ENCODE data around the gene FRMD4A. TPM values are rescaled to one million over a fixed set of nuclear protein-coding genes. Genes with fewer than 3 reads are reported as not detected.

FRMD4A gene
- total and polyA plus RNA-seq, 5 donors from 2014 or later = 0.34 to 2.4 (median 0.54) TPM

DNA sequence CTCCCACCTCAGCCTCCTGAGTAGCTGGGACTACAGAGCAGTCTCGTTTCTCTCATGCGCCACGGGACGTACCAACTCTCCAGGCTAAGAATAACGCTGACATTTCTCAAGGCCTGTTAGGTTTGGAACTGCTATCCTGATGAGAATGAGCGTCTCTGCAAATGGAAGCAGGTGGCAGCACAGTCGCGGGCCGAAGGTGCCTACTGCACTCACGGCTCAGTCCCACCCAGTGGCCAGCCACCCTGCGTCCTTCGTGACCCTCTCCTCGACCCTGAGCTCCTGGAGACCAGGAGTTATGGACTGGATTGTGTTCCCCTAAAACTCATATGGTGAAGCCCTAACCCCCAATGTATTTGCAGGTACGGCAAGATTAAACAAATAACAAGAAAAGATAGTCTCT lies 469.8 kb downstream of the FRMD4A start:
- H3K36me3 ChIP-seq (ENCODE audit: control insufficient read depth, insufficient read depth, low read length) = no peaks in the 10 kb centered on the region
- Mint-ChIP-seq H3K27me3 (peaks cover 4% of the 10 kb centered on the region), H3K9me3 (no peaks in the 10 kb centered on the region), H3K4me3 (no peak overlapping the region), H3K36me3 (no peaks in the 10 kb centered on the region), H3K4me1 (peaks cover 0 to 27% (median 4%) of the 10 kb centered on the region in 4 donors), H3K27ac (peak overlapping the region in 1 of 3 donors; percentile 1)
- H3K4me3 ChIP-seq (ENCODE audit: low read depth, low read length) = no peak overlapping the region
- no peaks in the 10 kb centered on the region for H3K27me3 ChIP-seq (ENCODE audit: control insufficient read depth, insufficient read depth, low read length)
- DNase-seq (no peak), ATAC-seq (ENCODE audit: low read depth in 2 of 2) (no peak)
- no peak overlapping the region for H3K27ac ChIP-seq (ENCODE audit: insufficient read depth, low read length, poor library complexity, severe bottlenecking)
- no peaks in the 10 kb centered on the region for H3K9me3 ChIP-seq (ENCODE audit: control insufficient read depth in 2 of 2, low read length in 2 of 2)
- H3K4me1 ChIP-seq (ENCODE audit: control insufficient read depth, insufficient read depth, low read length, poor library complexity, severe bottlenecking) = no peaks in the 10 kb centered on the region

DNA sequence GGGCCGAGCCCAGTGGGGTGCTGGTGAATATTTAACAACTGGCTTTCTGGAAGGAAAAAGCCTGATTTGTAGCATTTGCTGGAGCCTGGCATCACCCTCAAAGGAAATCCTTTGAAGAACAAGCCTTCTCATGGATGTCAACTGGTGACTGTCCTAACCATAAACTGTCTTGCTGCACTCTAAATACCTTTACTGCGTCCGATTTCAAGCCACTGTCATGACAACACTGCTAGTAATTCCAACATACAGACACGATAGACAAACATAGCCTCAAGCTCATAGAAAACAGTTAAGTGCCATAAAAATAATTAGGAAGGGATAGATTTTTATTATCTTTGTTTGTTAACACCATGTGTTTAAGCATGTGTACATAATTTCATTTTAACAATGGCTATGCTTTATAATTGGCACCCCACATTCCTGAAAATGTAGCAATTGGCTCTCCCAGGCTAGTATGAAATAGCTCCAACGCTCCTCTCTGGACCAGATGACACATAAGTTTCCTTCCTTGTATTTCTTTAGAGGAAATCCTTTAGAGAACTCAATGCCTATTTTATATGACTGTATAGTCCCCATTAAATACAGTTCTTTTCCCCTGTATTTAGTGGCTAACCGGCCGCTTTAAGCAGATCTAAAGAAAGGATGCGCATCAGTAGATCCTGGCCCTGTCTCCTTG lies 470.6 kb downstream of the FRMD4A start:
- Mint-ChIP-seq H3K27me3 (peaks cover 4% of the 10 kb centered on the region), H3K27ac (no peak overlapping the region), H3K4me1 (peaks cover 0 to 27% (median 4%) of the 10 kb centered on the region in 4 donors), H3K9me3 (no peaks in the 10 kb centered on the region), H3K4me3 (no peak overlapping the region), H3K36me3 (no peaks in the 10 kb centered on the region)
- Histone ChIP-seq H3K27ac (ENCODE audit: insufficient read depth, low read length, poor library complexity, severe bottlenecking) (no peak overlapping the region), H3K36me3 (ENCODE audit: control insufficient read depth, insufficient read depth, low read length) (no peaks in the 10 kb centered on the region), H3K4me1 (ENCODE audit: control insufficient read depth, insufficient read depth, low read length, poor library complexity, severe bottlenecking) (no peaks in the 10 kb centered on the region), H3K4me3 (ENCODE audit: low read depth, low read length) (no peak overlapping the region), H3K27me3 (ENCODE audit: control insufficient read depth, insufficient read depth, low read length) (no peaks in the 10 kb centered on the region), H3K9me3 (ENCODE audit: control insufficient read depth in 2 of 2, low read length in 2 of 2) (no peaks in the 10 kb centered on the region)
- no peak for ATAC-seq (ENCODE audit: low read depth in 2 of 2)
- no peak for DNase-seq

DNA sequence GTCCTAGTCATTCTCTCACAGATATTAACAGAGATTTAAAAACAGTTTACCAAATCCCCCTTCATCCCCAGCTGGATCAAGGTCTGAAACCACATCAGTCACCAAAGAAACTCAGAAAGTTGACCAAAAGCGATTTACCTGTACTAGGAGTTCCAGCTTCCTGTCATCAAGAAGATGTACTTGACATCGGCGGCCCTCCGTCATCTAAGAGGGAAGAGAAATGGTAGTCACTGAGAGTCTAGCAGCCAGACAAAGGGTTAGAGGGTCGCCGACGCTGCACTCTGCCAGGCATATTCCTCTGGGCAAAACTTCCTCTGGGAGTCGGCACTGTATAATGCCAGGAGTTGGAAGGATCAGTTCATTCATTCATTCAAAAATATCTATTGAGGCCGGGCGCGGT lies 472.0 kb downstream of the FRMD4A start:
- Mint-ChIP-seq H3K4me3 (no peak overlapping the region), H3K36me3 (no peaks in the 10 kb centered on the region), H3K27ac (no peak overlapping the region), H3K9me3 (no peaks in the 10 kb centered on the region), H3K4me1 (peaks cover 0 to 19% (median 5%) of the 10 kb centered on the region in 4 donors), H3K27me3 (peaks cover 4% of the 10 kb centered on the region)
- Histone ChIP-seq H3K27ac (ENCODE audit: insufficient read depth, low read length, poor library complexity, severe bottlenecking) (no peak overlapping the region), H3K4me3 (ENCODE audit: low read depth, low read length) (no peak overlapping the region), H3K36me3 (ENCODE audit: control insufficient read depth, insufficient read depth, low read length) (no peaks in the 10 kb centered on the region), H3K4me1 (ENCODE audit: control insufficient read depth, insufficient read depth, low read length, poor library complexity, severe bottlenecking) (no peaks in the 10 kb centered on the region), H3K27me3 (ENCODE audit: control insufficient read depth, insufficient read depth, low read length) (no peaks in the 10 kb centered on the region), H3K9me3 (ENCODE audit: control insufficient read depth in 2 of 2, low read length in 2 of 2) (no peaks in the 10 kb centered on the region)
- ATAC-seq (ENCODE audit: low read depth in 2 of 2) (no peak), DNase-seq (no peak)

DNA sequence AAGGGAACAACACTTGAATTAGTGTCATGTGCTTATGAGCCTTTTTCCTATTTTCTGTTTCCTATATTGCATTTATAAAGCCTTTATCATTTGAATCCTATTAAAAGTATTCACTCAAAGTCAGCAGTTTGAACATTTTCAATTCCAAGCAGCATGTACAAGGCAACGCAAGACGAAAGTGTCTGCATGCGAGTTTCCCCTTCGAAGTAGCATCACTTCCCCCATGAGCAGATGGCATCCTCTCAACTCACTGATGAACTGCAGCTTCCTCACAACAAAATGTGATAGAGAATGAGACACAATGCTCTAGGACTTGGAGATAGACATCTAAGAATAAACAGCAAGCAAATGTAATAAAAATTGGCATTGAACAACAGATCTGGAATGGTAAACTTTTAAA lies 473.3 kb downstream of the FRMD4A start:
- DNase-seq (no peak), ATAC-seq (ENCODE audit: low read depth in 2 of 2) (no peak)
- Histone ChIP-seq H3K9me3 (ENCODE audit: control insufficient read depth in 2 of 2, low read length in 2 of 2) (no peaks in the 10 kb centered on the region), H3K36me3 (ENCODE audit: control insufficient read depth, insufficient read depth, low read length) (no peaks in the 10 kb centered on the region), H3K4me1 (ENCODE audit: control insufficient read depth, insufficient read depth, low read length, poor library complexity, severe bottlenecking) (no peaks in the 10 kb centered on the region), H3K27me3 (ENCODE audit: control insufficient read depth, insufficient read depth, low read length) (no peaks in the 10 kb centered on the region), H3K4me3 (ENCODE audit: low read depth, low read length) (no peak overlapping the region), H3K27ac (ENCODE audit: insufficient read depth, low read length, poor library complexity, severe bottlenecking) (no peak overlapping the region)
- Mint-ChIP-seq H3K27ac (no peak overlapping the region), H3K4me1 (peaks cover 0 to 11% (median 4%) of the 10 kb centered on the region in 4 donors), H3K9me3 (no peaks in the 10 kb centered on the region), H3K36me3 (no peaks in the 10 kb centered on the region), H3K27me3 (peaks cover 4% of the 10 kb centered on the region), H3K4me3 (no peak overlapping the region)

DNA sequence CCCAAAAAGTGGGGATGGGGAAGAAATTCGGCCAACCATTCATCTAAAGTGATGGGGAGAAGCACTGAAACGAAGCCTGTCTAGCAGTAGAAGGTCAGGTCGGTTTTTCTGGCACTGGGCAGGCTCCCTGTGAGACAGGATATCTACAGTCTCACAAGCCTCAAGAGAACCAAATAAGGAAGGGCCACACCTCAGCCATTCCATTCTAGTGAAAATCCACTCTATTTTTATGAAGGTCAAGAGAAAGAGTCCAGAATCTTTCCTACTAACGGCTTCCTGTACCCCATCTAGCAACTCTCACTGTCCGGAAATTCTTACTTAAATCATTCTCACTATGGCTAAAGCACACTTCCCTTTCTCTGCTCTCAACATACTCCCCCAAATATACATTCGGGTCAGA lies 476.9 kb downstream of the FRMD4A start:
- Histone ChIP-seq H3K27me3 (ENCODE audit: control insufficient read depth, insufficient read depth, low read length) (no peaks in the 10 kb centered on the region), H3K4me3 (ENCODE audit: low read depth, low read length) (no peak overlapping the region), H3K27ac (ENCODE audit: insufficient read depth, low read length, poor library complexity, severe bottlenecking) (no peak overlapping the region), H3K36me3 (ENCODE audit: control insufficient read depth, insufficient read depth, low read length) (no peaks in the 10 kb centered on the region), H3K4me1 (ENCODE audit: control insufficient read depth, insufficient read depth, low read length, poor library complexity, severe bottlenecking) (no peaks in the 10 kb centered on the region), H3K9me3 (ENCODE audit: control insufficient read depth in 2 of 2, low read length in 2 of 2) (no peaks in the 10 kb centered on the region)
- H3K4me1 Mint-ChIP-seq = peaks cover 0 to 3% (median 0%) of the 10 kb centered on the region in 4 donors
- no peaks in the 10 kb centered on the region for H3K36me3 Mint-ChIP-seq
- DNase-seq (no peak), ATAC-seq (ENCODE audit: low read depth in 2 of 2) (no peak)
- no peak overlapping the region for H3K27ac Mint-ChIP-seq
- peaks cover 4% of the 10 kb centered on the region for H3K27me3 Mint-ChIP-seq
- H3K4me3 Mint-ChIP-seq = no peak overlapping the region
- no peaks in the 10 kb centered on the region for H3K9me3 Mint-ChIP-seq

DNA sequence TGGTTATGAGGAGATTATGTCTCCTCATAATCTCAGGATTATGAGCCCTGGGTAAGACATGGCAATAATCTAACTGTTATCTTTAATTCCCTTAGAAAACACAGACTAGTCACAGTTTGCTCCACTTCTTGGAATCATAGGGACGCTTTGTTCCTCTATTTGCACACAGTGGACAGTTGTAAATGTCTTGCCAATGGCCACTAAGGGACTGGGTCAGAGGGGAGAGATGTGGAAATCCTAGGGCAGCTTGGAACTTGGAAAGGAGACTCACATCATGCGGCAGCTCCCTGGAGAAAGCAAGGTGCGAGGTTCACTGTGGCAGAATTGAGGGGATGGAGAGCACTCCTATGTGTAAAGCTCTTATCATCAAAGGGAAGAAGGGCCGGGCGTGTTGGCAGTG lies 477.9 kb downstream of the FRMD4A start:
- H3K4me3 Mint-ChIP-seq = no peak overlapping the region
- peaks cover 4% of the 10 kb centered on the region for H3K27me3 Mint-ChIP-seq
- no peak overlapping the region for H3K4me3 ChIP-seq (ENCODE audit: low read depth, low read length)
- H3K4me1 ChIP-seq (ENCODE audit: control insufficient read depth, insufficient read depth, low read length, poor library complexity, severe bottlenecking) = no peaks in the 10 kb centered on the region
- H3K9me3 Mint-ChIP-seq = no peaks in the 10 kb centered on the region
- DNase-seq = no peak
- H3K27ac Mint-ChIP-seq = peak overlapping the region in 1 of 3 donors; percentile 57
- no peak for ATAC-seq (ENCODE audit: low read depth in 2 of 2)
- peaks cover 0 to 4% (median 2%) of the 10 kb centered on the region in 4 donors for H3K4me1 Mint-ChIP-seq
- H3K9me3 ChIP-seq (ENCODE audit: control insufficient read depth in 2 of 2, low read length in 2 of 2) = no peaks in the 10 kb centered on the region
- no peaks in the 10 kb centered on the region for H3K36me3 ChIP-seq (ENCODE audit: control insufficient read depth, insufficient read depth, low read length)
- H3K27me3 ChIP-seq (ENCODE audit: control insufficient read depth, insufficient read depth, low read length) = no peaks in the 10 kb centered on the region
- H3K27ac ChIP-seq (ENCODE audit: insufficient read depth, low read length, poor library complexity, severe bottlenecking) = no peak overlapping the region
- no peaks in the 10 kb centered on the region for H3K36me3 Mint-ChIP-seq

DNA sequence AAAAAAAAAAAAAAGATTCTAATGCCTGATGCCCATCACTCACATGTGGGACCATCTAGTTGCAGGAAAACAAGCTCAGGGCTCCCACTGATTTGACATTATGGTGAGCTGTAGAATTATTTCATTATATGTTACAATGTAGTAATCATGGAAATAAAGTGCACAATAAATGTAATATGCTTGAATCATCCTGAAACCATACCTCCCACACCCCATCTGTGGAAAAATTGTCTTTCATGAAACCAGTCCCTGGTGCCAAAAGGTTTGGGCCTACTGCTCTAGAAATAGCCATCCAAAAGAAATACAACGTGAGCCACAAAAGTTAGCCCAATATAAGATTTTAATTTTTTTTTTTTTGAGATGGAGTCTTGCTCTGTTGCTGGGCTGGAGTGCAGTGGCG lies 478.8 kb downstream of the FRMD4A start:
- Histone ChIP-seq H3K4me1 (ENCODE audit: control insufficient read depth, insufficient read depth, low read length, poor library complexity, severe bottlenecking) (no peaks in the 10 kb centered on the region), H3K27ac (ENCODE audit: insufficient read depth, low read length, poor library complexity, severe bottlenecking) (no peak overlapping the region), H3K36me3 (ENCODE audit: control insufficient read depth, insufficient read depth, low read length) (no peaks in the 10 kb centered on the region), H3K4me3 (ENCODE audit: low read depth, low read length) (no peak overlapping the region), H3K9me3 (ENCODE audit: control insufficient read depth in 2 of 2, low read length in 2 of 2) (no peaks in the 10 kb centered on the region), H3K27me3 (ENCODE audit: control insufficient read depth, insufficient read depth, low read length) (no peaks in the 10 kb centered on the region)
- no peak for DNase-seq
- H3K27ac Mint-ChIP-seq = no peak overlapping the region
- no peaks in the 10 kb centered on the region for H3K27me3 Mint-ChIP-seq
- H3K4me1 Mint-ChIP-seq = peaks cover 0 to 14% (median 6%) of the 10 kb centered on the region in 4 donors
- no peak overlapping the region for H3K4me3 Mint-ChIP-seq
- no peak for ATAC-seq (ENCODE audit: low read depth in 2 of 2)
- no peaks in the 10 kb centered on the region for H3K36me3 Mint-ChIP-seq
- no peaks in the 10 kb centered on the region for H3K9me3 Mint-ChIP-seq
